HFFc6 (cell line): ENCODE results near the gene FOXK1. TPM values are rescaled to one million over a fixed set of nuclear protein-coding genes. Genes with fewer than 3 reads are reported as not detected.
"Not testable (repeated sequence)": the region's sequence is repeated elsewhere in the genome, so short reads cannot be mapped to it uniquely, and the experiment has no call there.

Source experiments
- DNase-seq: peaks from one replicate; pipeline ENCODE4 v3.0.0-alpha.2; 2018
- H3K27ac Mint-ChIP-seq: 2 replicates; pipeline ENCODE4 v1.8.0; 2020; ENCODE audit warnings: mild to moderate bottlenecking, mixed read lengths
- H3K27me3 Mint-ChIP-seq: 2 replicates; pipeline ENCODE4 v1.8.0; 2021; ENCODE audit warnings: mild to moderate bottlenecking, moderate library complexity, mixed read lengths; ENCODE audit not compliant: insufficient read depth
- H3K36me3 Mint-ChIP-seq: 2 replicates; pipeline ENCODE4 v1.8.0; 2021; ENCODE audit warnings: low read depth, mixed read lengths
- H3K4me1 Mint-ChIP-seq: 2 replicates; pipeline ENCODE4 v1.8.0; 2020; ENCODE audit warnings: low read depth, mixed read lengths
- H3K4me3 Mint-ChIP-seq: 2 replicates; pipeline ENCODE4 v1.8.0; 2020; ENCODE audit warnings: mild to moderate bottlenecking, moderate library complexity, mixed read lengths
- H3K9me3 Mint-ChIP-seq: 2 replicates; pipeline ENCODE4 v1.8.0; 2020; ENCODE audit warnings: mild to moderate bottlenecking, mixed read lengths
- total RNA-seq, 6 experiments: library from RNA; stranded (reverse); fragmentation: NEBNext Ultra II Directional; extraction: Animal tissue kit (Norgen Biotek cat#: 25700); gene quantifications; 2 replicates in 1 of 6; 3 replicates in 5 of 6; pipeline ENCODE4 v1.2.3, GENCODE V29; 2021
- TF ChIP-seq, protein P1 (sequence below): fragments of 200-600 bp; sonication (generic); IDR thresholded peaks from 2 replicates; pipeline ENCODE4 v1.5.0; 2021; ENCODE audit warnings: antibody characterized with exemption, mild to moderate bottlenecking

Gene FOXK1
- total RNA-seq, 6 experiments from 2014 or later, result 33.8 to 39.4 (median 36.2) TPM

DNA sequence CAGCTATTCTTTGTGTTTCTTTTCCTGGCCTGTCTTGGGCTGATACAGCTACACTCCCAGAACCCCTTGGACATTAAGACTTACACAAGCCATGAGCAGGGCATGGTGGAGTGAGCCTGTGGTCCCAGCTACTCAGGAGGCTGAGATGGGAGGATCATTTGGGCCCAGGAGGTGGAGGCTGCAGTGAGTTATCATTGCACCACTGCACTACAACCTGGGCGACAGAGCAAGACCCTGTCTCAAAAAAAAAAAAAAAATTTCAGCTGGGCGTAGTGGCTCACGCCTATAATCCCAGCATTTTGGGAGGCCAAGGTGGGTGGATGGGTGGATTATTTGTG, 13.6 kb upstream of the FOXK1 start:
- Mint-ChIP-seq H3K4me1 (peaks cover 18% of the 10 kb centered on the region), H3K9me3 (peaks cover 9% of the 10 kb centered on the region; the same call in 1 of the 2 replicates), H3K36me3 (no peaks in the 10 kb centered on the region), H3K27me3 (peaks cover 3% of the 10 kb centered on the region; the same call in 1 of the 2 replicates), H3K4me3 (peak overlapping the region; percentile 69; the same call in 1 of the 2 replicates), H3K27ac (peak overlapping the region; percentile 70; the same call in 1 of the 2 replicates)
- TF ChIP-seq, protein P1, sequence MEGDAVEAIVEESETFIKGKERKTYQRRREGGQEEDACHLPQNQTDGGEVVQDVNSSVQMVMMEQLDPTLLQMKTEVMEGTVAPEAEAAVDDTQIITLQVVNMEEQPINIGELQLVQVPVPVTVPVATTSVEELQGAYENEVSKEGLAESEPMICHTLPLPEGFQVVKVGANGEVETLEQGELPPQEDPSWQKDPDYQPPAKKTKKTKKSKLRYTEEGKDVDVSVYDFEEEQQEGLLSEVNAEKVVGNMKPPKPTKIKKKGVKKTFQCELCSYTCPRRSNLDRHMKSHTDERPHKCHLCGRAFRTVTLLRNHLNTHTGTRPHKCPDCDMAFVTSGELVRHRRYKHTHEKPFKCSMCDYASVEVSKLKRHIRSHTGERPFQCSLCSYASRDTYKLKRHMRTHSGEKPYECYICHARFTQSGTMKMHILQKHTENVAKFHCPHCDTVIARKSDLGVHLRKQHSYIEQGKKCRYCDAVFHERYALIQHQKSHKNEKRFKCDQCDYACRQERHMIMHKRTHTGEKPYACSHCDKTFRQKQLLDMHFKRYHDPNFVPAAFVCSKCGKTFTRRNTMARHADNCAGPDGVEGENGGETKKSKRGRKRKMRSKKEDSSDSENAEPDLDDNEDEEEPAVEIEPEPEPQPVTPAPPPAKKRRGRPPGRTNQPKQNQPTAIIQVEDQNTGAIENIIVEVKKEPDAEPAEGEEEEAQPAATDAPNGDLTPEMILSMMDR, result no peak
- DNase-seq, result no peak

- Mint-ChIP-seq H3K4me1 (peaks cover 11% of the 10 kb centered on the region), H3K36me3 (no peaks in the 10 kb centered on the region), H3K9me3 (peaks cover 9% of the 10 kb centered on the region; the same call in 1 of the 2 replicates), H3K27me3 (peaks cover 6% of the 10 kb centered on the region; the same call in 1 of the 2 replicates), H3K4me3 (no peak overlapping the region), H3K27ac (no peak overlapping the region)
- TF ChIP-seq, protein P1, result no peak
- DNase-seq, result no peak
These were observed 11.3 kb upstream of the FOXK1 start for GRCh38 chr7:4670791-4671190.

DNA sequence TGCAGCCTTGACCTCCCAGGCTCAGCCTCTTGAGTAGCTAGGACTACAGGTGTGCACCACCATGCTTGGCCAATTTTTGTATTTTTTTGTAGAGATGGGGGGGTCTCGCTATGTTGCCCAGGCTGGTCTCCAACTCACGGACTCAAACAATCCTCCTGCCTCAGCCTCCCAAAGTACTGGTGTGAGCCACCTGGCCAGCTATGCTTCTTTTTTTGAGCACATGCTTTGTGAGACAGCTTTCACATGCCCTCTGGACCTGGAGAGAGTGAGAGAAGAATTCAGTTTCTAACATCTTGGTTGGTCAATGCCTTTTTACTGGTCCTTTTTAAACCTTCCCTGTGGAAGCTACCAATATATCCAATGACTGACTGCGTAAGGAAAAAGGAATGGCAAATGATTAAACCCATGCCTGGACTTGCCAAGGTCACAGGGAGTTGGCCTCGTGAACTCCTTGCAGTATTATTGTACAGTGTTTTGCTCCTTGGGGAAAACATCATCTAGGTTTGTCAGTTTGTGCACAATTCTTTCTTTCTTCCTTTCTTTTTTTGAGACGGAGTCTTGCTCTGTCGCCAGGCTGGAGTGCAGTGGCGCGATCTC, 6.2 kb upstream of the FOXK1 start:
- Mint-ChIP-seq H3K4me1 (no peaks in the 10 kb centered on the region), H3K4me3 (no peak overlapping the region), H3K27me3 (peaks cover 4% of the 10 kb centered on the region; the same call in 1 of the 2 replicates), H3K9me3 (peaks cover 4% of the 10 kb centered on the region; the same call in 1 of the 2 replicates), H3K36me3 (no peaks in the 10 kb centered on the region), H3K27ac (no peak overlapping the region)
- TF ChIP-seq, protein P1, result no peak
- DNase-seq, result no peak

- H3K27me3 Mint-ChIP-seq, H3K4me3 Mint-ChIP-seq: not testable (repeated sequence)
These were observed 4.6 kb upstream of the FOXK1 start for GRCh38 chr7:4677518-4677917.

DNA sequence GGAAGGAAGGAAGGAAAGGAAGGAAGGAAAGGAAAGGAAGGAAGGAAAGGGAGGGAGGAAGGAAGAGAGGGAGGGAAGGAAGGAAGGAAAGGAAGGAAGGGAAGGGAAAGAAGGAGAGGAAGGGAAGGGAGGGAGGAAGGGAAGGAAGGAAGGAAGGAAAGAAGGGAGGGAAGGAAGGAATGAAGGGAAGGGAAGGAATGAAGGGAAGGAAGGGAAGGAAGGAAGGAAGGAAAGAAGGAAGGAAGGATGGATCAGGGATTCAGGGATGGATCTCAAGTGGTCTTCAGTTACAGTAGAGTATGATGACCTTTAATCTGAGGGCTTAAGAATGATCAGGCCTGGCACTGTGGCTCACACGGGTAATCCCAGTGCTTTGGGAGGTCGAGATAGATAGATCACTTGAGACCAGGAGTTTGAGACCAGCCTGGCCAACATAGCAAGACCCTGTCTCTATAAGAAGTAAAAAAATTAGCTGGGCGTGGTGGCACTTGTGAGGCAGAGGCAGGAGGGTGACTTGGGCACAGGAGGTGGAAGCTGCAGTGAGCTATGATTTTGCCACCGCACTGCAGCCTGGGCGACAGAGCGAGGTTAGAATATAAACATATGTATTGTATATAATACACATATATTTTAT, 760 bp upstream of the FOXK1 start:
- H3K27ac Mint-ChIP-seq, result peak overlapping the region; percentile 75
- peaks cover 5% of the 10 kb centered on the region; the same call in 1 of the 2 replicates for H3K36me3 Mint-ChIP-seq
- peaks cover 14% of the 10 kb centered on the region for H3K4me1 Mint-ChIP-seq
- H3K27me3 Mint-ChIP-seq, result peaks cover 2% of the 10 kb centered on the region
- no peak for DNase-seq
- TF ChIP-seq, protein P1, result no peak
- no peaks in the 10 kb centered on the region for H3K9me3 Mint-ChIP-seq
- H3K4me3 Mint-ChIP-seq, result peak overlapping the region; percentile 82

More at GRCh38 chr7:4677518-4677917, 4.6 kb upstream of the FOXK1 start:
- H3K27ac Mint-ChIP-seq, H3K36me3 Mint-ChIP-seq, H3K4me1 Mint-ChIP-seq, DNase-seq, H3K9me3 Mint-ChIP-seq: not testable (repeated sequence)

- peaks cover 15% of the 10 kb centered on the region for H3K4me1 Mint-ChIP-seq
- peaks cover 2% of the 10 kb centered on the region for H3K27me3 Mint-ChIP-seq
- H3K4me3 Mint-ChIP-seq, result peak overlapping the region; percentile 96
- H3K9me3 Mint-ChIP-seq, result no peaks in the 10 kb centered on the region
- peak overlapping the region; percentile 49 for H3K27ac Mint-ChIP-seq
- TF ChIP-seq, protein P1, result no peak
- H3K36me3 Mint-ChIP-seq, result peaks cover 5% of the 10 kb centered on the region; the same call in 1 of the 2 replicates
- peak; percentile 44 for DNase-seq
These were observed 537 bp downstream of the FOXK1 start for GRCh38 chr7:4682621-4683042.
